Fibroblast of skin of abdomen (primary cell): Measurements from ENCODE around the gene WASF3.
"Not testable (repeated sequence)": the region's sequence is repeated elsewhere in the genome, so short reads cannot be mapped to it uniquely, and the experiment has no call there.

Experiments
- DNase-seq: peaks from one replicate; pipeline ENCODE4 v3.0.0-alpha.2; 2013

WASF3 gene

GRCh38 chr13:26721251-26722121 is 164.0 kb downstream of the WASF3 start:
- DNase-seq = no peak

GRCh38 chr13:26722321-26722720 is 164.8 kb downstream of the WASF3 start:
- DNase-seq = no peak

GRCh38 chr13:26723620-26724019 is 166.1 kb downstream of the WASF3 start:
- DNase-seq = not testable (repeated sequence)

- no peak for DNase-seq
Observed at GRCh38 chr13:26726684-26727083, 169.2 kb downstream of the WASF3 start.

GRCh38 chr13:26727122-26727521 is 169.6 kb downstream of the WASF3 start:
- DNase-seq = no peak

GRCh38 chr13:26727633-26728032 is 170.2 kb downstream of the WASF3 start:
- no peak for DNase-seq

- DNase-seq = no peak
Observed at GRCh38 chr13:26735677-26736076, 178.2 kb downstream of the WASF3 start.
